IMR-90 (cell line): Measurements from ENCODE around the gene PI16.

ENCODE experiments used
- BHLHE40 ChIP-seq: fragments of 150-350 bp; IDR thresholded peaks from 2 replicates; pipeline ENCODE4 v1.6.1; 2016; ENCODE audit warnings: mild to moderate bottlenecking, low read depth, low read length
- CEBPB ChIP-seq: IDR thresholded peaks from 2 replicates; pipeline ENCODE4 v1.6.1; 2012; ENCODE audit warnings: low read depth, low read length, improper control_type of control experiment
- CHD1 ChIP-seq: IDR thresholded peaks from 2 replicates; pipeline ENCODE4 v1.6.1; 2012; ENCODE audit warnings: low read depth, low read length, improper control_type of control experiment
- CTCF ChIP-seq: conservative IDR thresholded peaks from 2 replicates; pipeline ENCODE4 v1.5.1; 2012; ENCODE audit warnings: mild to moderate bottlenecking, low read depth, low read length, improper control_type of control experiment
- MAFK ChIP-seq: IDR thresholded peaks from 2 replicates; pipeline ENCODE4 v1.6.1; 2012; ENCODE audit warnings: low read depth, low read length, improper control_type of control experiment
- MXI1 ChIP-seq: IDR thresholded peaks from 2 replicates; pipeline ENCODE4 v1.6.1; 2012; ENCODE audit warnings: low read depth, mild to moderate bottlenecking, low read length, moderate library complexity, borderline replicate concordance
- NFE2L2 ChIP-seq: fragments of 150-350 bp; IDR thresholded peaks from 2 replicates; pipeline ENCODE4 v1.6.1; 2016; ENCODE audit warnings: low read depth, mild to moderate bottlenecking, low read length
- POLR2A ChIP-seq: IDR thresholded peaks from 2 replicates; pipeline ENCODE4 v1.6.1; 2012; ENCODE audit warnings: mild to moderate bottlenecking, low read depth, low read length
- RAD21 ChIP-seq: IDR thresholded peaks from 2 replicates; pipeline ENCODE4 v1.6.1; 2012; ENCODE audit warnings: low read length, improper control_type of control experiment
- RFX5 ChIP-seq: IDR thresholded peaks from 2 replicates; pipeline ENCODE4 v1.8.0; 2012; ENCODE audit warnings: low read depth, mild to moderate bottlenecking, low read length, moderate library complexity
- SMC3 ChIP-seq: fragments of 150-350 bp; IDR thresholded peaks from 2 replicates; pipeline ENCODE4 v1.6.1; 2016; ENCODE audit warnings: low read depth, mild to moderate bottlenecking, antibody characterized with exemption, low read length, moderate library complexity
- USF2 ChIP-seq: fragments of 150-350 bp; IDR thresholded peaks from 2 replicates; pipeline ENCODE4 v1.6.1; 2017; ENCODE audit warnings: mild to moderate bottlenecking, antibody characterized with exemption, low read length, low read depth

GRCh38 chr6:36913082-36913481 is 41.5 kb upstream of the PI16 start:
- TF ChIP-seq CTCF (no peak), CHD1 (no peak), POLR2A (no peak), NFE2L2 (no peak), RFX5 (no peak), USF2 (no peak), SMC3 (no peak), BHLHE40 (no peak), CEBPB (no peak), MAFK (no peak), RAD21 (no peak), MXI1 (no peak)
